ENCODE data around the gene TCFL5. TPM values are rescaled to one million over a fixed set of nuclear protein-coding genes. Genes with fewer than 3 reads are reported as not detected.
"Not testable (repeated sequence)": the region's sequence is repeated elsewhere in the genome, so short reads cannot be mapped to it uniquely, and the experiment has no call there.

Gene TCFL5
- total RNA-seq, 4 donors from 2014 or later: 5.3 to 20.0 (median 14.2) TPM

DNA sequence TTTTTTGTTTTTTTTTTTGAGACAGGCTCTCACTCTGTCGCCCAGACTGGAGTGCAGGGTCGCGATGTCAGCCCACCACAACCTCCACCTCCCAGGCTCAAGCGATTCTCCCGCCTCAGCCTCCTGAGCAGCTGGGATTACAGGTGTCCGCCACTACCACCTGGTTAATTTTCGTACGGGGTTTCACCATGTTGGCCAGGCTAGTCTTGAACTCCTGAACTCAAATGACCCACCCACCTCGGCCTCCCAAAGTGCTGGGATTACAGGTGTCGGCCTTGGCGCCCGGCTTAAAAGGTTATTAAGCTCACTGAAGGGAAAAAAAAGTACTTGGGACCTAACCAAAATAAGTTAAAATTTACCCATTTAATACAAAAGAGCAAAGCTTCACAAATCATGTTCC lies 1.9 kb downstream of the TCFL5 start:
- no peaks in the 10 kb centered on the region for H3K36me3 ChIP-seq
- no peak for DNase-seq

GRCh38 chr20:62858058-62858830 lies 3.4 kb downstream of the TCFL5 start:
- intact Hi-C loops (cut with DNase I; ENCODE audit: low total_unique reads): no loop called here
- no peak for DNase-seq
- Histone ChIP-seq H3K4me3 (no peak overlapping the region), H3K27me3 (no peaks in the 10 kb centered on the region), H3K27ac (no peak overlapping the region), H3K36me3 (no peaks in the 10 kb centered on the region), H3K4me1 (peaks cover 0 to 7% of the 10 kb centered on the region in 2 donors), H3K9me3 (no peaks in the 10 kb centered on the region)
- TF ChIP-seq, protein P1, sequence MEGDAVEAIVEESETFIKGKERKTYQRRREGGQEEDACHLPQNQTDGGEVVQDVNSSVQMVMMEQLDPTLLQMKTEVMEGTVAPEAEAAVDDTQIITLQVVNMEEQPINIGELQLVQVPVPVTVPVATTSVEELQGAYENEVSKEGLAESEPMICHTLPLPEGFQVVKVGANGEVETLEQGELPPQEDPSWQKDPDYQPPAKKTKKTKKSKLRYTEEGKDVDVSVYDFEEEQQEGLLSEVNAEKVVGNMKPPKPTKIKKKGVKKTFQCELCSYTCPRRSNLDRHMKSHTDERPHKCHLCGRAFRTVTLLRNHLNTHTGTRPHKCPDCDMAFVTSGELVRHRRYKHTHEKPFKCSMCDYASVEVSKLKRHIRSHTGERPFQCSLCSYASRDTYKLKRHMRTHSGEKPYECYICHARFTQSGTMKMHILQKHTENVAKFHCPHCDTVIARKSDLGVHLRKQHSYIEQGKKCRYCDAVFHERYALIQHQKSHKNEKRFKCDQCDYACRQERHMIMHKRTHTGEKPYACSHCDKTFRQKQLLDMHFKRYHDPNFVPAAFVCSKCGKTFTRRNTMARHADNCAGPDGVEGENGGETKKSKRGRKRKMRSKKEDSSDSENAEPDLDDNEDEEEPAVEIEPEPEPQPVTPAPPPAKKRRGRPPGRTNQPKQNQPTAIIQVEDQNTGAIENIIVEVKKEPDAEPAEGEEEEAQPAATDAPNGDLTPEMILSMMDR (IDR thresholded peaks at IDR 0.05): no peak
- no peak for TF ChIP-seq POLR2A (IDR thresholded peaks at IDR 0.05)

More for the DNA sequence above, 1.9 kb downstream of the TCFL5 start:
- intact Hi-C loops (cut with DNase I; ENCODE audit: low total_unique reads): no loop called here
- H3K27me3 ChIP-seq: no peaks in the 10 kb centered on the region
- no peak overlapping the region for H3K4me3 ChIP-seq
- H3K4me1 ChIP-seq: peaks cover 0 to 7% of the 10 kb centered on the region in 2 donors
- no peak overlapping the region for H3K27ac ChIP-seq
- no peaks in the 10 kb centered on the region for H3K9me3 ChIP-seq
- TF ChIP-seq POLR2A (IDR thresholded peaks at IDR 0.05): no peak
- TF ChIP-seq, protein P1 (IDR thresholded peaks at IDR 0.05): no peak

- no peak for TF ChIP-seq POLR2A (IDR thresholded peaks at IDR 0.05)
- TF ChIP-seq, protein P1 (IDR thresholded peaks at IDR 0.05): no peak
- intact Hi-C loops (cut with DNase I; ENCODE audit: low total_unique reads): no loop called here
- H3K27me3 ChIP-seq: no peaks in the 10 kb centered on the region
- DNase-seq: no peak
- H3K27ac ChIP-seq: no peak overlapping the region
- no peaks in the 10 kb centered on the region for H3K36me3 ChIP-seq
- no peak overlapping the region for H3K4me3 ChIP-seq
- H3K9me3 ChIP-seq: no peaks in the 10 kb centered on the region
- peaks cover 0 to 7% of the 10 kb centered on the region in 2 donors for H3K4me1 ChIP-seq
Observed at GRCh38 chr20:62856931-62857619, 4.5 kb downstream of the TCFL5 start.

GRCh38 chr20:62855120-62855519 lies 6.5 kb downstream of the TCFL5 start:
- no peak overlapping the region for H3K4me3 ChIP-seq
- no peak overlapping the region for H3K27ac ChIP-seq
- no peaks in the 10 kb centered on the region for H3K27me3 ChIP-seq
- intact Hi-C loops (cut with DNase I; ENCODE audit: low total_unique reads): no loop called here
- H3K36me3 ChIP-seq: no peaks in the 10 kb centered on the region
- peaks cover 0 to under 1% of the 10 kb centered on the region in 2 donors for H3K4me1 ChIP-seq
- TF ChIP-seq POLR2A (IDR thresholded peaks at IDR 0.05): no peak
- no peak for DNase-seq
- H3K9me3 ChIP-seq: no peaks in the 10 kb centered on the region

DNA sequence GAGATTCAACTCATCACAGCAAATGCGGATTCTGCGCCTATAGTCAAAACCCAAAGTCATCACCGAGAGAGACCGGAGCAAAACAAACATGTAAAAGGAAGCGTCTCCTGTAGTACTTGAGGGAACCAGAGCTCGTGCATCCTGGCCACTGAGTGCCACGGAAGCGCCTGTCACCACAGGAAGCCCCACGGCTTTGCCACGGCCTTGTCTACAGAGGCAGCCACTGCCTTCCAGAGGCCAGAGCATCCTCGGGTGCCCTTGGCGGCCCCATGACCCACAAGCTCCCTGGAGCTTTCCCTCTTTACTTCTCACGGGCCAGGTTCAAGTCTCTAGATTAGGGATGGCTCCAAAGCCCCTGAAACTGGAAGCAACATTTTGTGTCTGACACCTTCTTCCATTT lies 7.5 kb downstream of the TCFL5 start:
- DNase-seq: no peak
- Histone ChIP-seq H3K27me3 (no peaks in the 10 kb centered on the region), H3K9me3 (no peaks in the 10 kb centered on the region), H3K36me3 (no peaks in the 10 kb centered on the region), H3K4me3 (no peak overlapping the region), H3K4me1 (no peaks in the 10 kb centered on the region), H3K27ac (no peak overlapping the region)
- no peak for TF ChIP-seq POLR2A (IDR thresholded peaks at IDR 0.05)
- TF ChIP-seq, protein P1 (IDR thresholded peaks at IDR 0.05): no peak
- intact Hi-C loops (cut with DNase I; ENCODE audit: low total_unique reads): no loop called here

DNA sequence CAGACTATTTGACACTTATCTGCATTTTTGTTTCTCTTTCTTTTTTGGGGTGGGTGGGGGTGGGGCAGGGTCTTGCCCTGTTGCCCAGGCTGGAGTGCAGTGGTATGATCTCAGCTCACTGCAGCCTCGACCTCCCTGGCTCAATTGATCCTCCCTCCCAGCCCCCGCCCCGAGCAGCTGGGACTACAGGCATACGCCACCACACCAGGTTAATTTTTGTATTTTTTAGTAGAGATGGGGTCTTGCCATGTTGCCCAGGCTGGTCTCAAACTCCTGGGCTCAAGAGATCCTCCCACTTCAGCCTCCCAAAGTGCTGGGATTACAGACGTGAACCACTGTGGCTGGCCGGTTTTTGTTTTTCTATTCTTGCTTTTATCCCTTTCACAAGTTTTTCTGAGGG lies 8.3 kb downstream of the TCFL5 start:
- intact Hi-C loops (cut with DNase I; ENCODE audit: low total_unique reads); DNase-seq; H3K27me3 ChIP-seq; H3K9me3 ChIP-seq; H3K4me3 ChIP-seq; H3K36me3 ChIP-seq; H3K27ac ChIP-seq; H3K4me1 ChIP-seq: not testable (repeated sequence)
